ENCODE results near the gene PSMG1. TPM values are rescaled to one million over a fixed set of nuclear protein-coding genes. Genes with fewer than 3 reads are reported as not detected.

The PSMG1 gene
- total RNA-seq, 2 experiments from 2014 or later: 7.8 to 7.9 TPM

- Mint-ChIP-seq H3K4me1 (ENCODE audit: low read depth) (no peaks in the 10 kb centered on the region), H3K27ac (no peak overlapping the region), H3K36me3 (ENCODE audit: low read depth) (peaks cover 42% of the 10 kb centered on the region), H3K9me3 (peaks cover 5% of the 10 kb centered on the region), H3K4me3 (no peak overlapping the region), H3K27me3 (no peaks in the 10 kb centered on the region)
- POLR2A ChIA-PET: no interaction called here
- intact Hi-C loops (cut with DNase I, micrococcal nuclease): loop anchor here in 1 of 2 experiments (10.0 kb wide), 1 partner anchor 665 kb away; no protein-coding TSS in a partner anchor
- Histone ChIP-seq H3K9me3 (ENCODE audit: control insufficient read depth in 1 of 2, insufficient read depth in 1 of 2, low read length in 2 of 2) (peaks cover 0 to under 1% of the 10 kb centered on the region in 2 experiments), H3K36me3 (ENCODE audit: insufficient read depth, low read length) (peaks cover 21% of the 10 kb centered on the region), H3K4me3 (ENCODE audit: low read length) (no peak overlapping the region), H3K4me1 (ENCODE audit: insufficient read depth, low read length) (no peaks in the 10 kb centered on the region), H3K27ac (ENCODE audit: low read depth in 1 of 2, low read length in 2 of 2) (no peak overlapping the region), H3K27me3 (ENCODE audit: control insufficient read depth in 1 of 2, insufficient read depth in 2 of 2, low read length in 2 of 2) (no peaks in the 10 kb centered on the region)
- TF ChIP-seq CTCF (IDR thresholded peaks at IDR 0.05): no peak
- no peak for ATAC-seq (ENCODE audit: poor library complexity)
- CTCF ChIA-PET: no interaction called here
- no peak for DNase-seq
Measured at GRCh38 chr21:39169906-39170305, 13.3 kb downstream of the PSMG1 start.

DNA sequence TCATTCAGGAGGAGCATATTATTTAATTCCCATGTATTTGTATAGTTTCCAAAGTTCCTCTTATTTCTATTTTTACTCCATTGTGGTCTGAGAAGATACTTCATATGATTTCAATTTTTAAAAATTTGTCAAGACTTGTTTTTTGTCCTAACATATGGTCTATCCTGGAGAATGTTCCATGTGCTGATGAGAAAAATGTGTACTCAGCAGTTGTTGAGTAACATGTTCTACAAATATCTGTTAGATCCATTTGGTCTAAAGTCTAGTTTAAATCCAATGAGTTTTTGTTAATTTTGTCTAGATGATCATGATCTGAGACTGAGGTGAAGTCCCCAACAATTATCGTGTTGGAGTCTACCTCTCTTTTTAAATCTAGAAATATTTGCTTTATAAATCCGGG is 14.5 kb downstream of the PSMG1 start:
- Mint-ChIP-seq H3K4me1 (ENCODE audit: low read depth) (no peaks in the 10 kb centered on the region), H3K9me3 (peaks cover 8% of the 10 kb centered on the region), H3K36me3 (ENCODE audit: low read depth) (peaks cover 36% of the 10 kb centered on the region), H3K4me3 (no peak overlapping the region), H3K27me3 (no peaks in the 10 kb centered on the region), H3K27ac (no peak overlapping the region)
- Histone ChIP-seq H3K27me3 (ENCODE audit: control insufficient read depth in 1 of 2, insufficient read depth in 2 of 2, low read length in 2 of 2) (peaks cover 0 to 5% of the 10 kb centered on the region in 2 experiments), H3K36me3 (ENCODE audit: insufficient read depth, low read length) (peaks cover 13% of the 10 kb centered on the region), H3K4me1 (ENCODE audit: insufficient read depth, low read length) (no peaks in the 10 kb centered on the region), H3K4me3 (ENCODE audit: low read length) (no peak overlapping the region), H3K9me3 (ENCODE audit: control insufficient read depth in 1 of 2, insufficient read depth in 1 of 2, low read length in 2 of 2) (peaks cover 0 to 12% of the 10 kb centered on the region in 2 experiments), H3K27ac (ENCODE audit: low read depth in 1 of 2, low read length in 2 of 2) (no peak overlapping the region)
- intact Hi-C loops (cut with DNase I, micrococcal nuclease): no loop called here
- POLR2A ChIA-PET: no interaction called here
- DNase-seq: no peak
- CTCF ChIA-PET: no interaction called here
- ATAC-seq (ENCODE audit: poor library complexity): no peak
- TF ChIP-seq CTCF (IDR thresholded peaks at IDR 0.05): no peak

- POLR2A ChIA-PET: no interaction called here
- intact Hi-C loops (cut with DNase I, micrococcal nuclease): no loop called here
Measured at GRCh38 chr21:39164523-39164922, 18.7 kb downstream of the PSMG1 start.

More at GRCh38 chr21:39164523-39164922, 18.7 kb downstream of the PSMG1 start:
- Mint-ChIP-seq H3K4me1 (ENCODE audit: low read depth) (no peaks in the 10 kb centered on the region), H3K4me3 (no peak overlapping the region), H3K36me3 (ENCODE audit: low read depth) (peaks cover 11% of the 10 kb centered on the region), H3K9me3 (peaks cover 11% of the 10 kb centered on the region), H3K27ac (no peak overlapping the region), H3K27me3 (peaks cover 5% of the 10 kb centered on the region)
- H3K9me3 ChIP-seq (ENCODE audit: control insufficient read depth in 1 of 2, insufficient read depth in 1 of 2, low read length in 2 of 2): peaks cover 0 to 12% of the 10 kb centered on the region in 2 experiments
- no peaks in the 10 kb centered on the region for H3K36me3 ChIP-seq (ENCODE audit: insufficient read depth, low read length)
- H3K4me1 ChIP-seq (ENCODE audit: insufficient read depth, low read length): no peaks in the 10 kb centered on the region
- TF ChIP-seq CTCF (IDR thresholded peaks at IDR 0.05): no peak
- DNase-seq (no peak), ATAC-seq (ENCODE audit: poor library complexity) (no peak)
- CTCF ChIA-PET: no interaction called here
- H3K4me3 ChIP-seq (ENCODE audit: low read length): no peak overlapping the region
- H3K27me3 ChIP-seq (ENCODE audit: control insufficient read depth in 1 of 2, insufficient read depth in 2 of 2, low read length in 2 of 2): peaks cover 0 to 5% of the 10 kb centered on the region in 2 experiments
- no peak overlapping the region for H3K27ac ChIP-seq (ENCODE audit: low read depth in 1 of 2, low read length in 2 of 2)

All from CD4-positive, alpha-beta T cell (primary cell).